GM19035 (cell line): Measurements from ENCODE around the gene C2CD5.
"Not testable (repeated sequence)": the region's sequence is repeated elsewhere in the genome, so short reads cannot be mapped to it uniquely, and the experiment has no call there.

ENCODE experiments used
- ATAC-seq: cut with Tn5 transposase; IDR thresholded peaks from one replicate; pipeline ENCODE4 v1.9.1; 2021; ENCODE audit not compliant: unreplicated experiment

Gene C2CD5

DNA sequence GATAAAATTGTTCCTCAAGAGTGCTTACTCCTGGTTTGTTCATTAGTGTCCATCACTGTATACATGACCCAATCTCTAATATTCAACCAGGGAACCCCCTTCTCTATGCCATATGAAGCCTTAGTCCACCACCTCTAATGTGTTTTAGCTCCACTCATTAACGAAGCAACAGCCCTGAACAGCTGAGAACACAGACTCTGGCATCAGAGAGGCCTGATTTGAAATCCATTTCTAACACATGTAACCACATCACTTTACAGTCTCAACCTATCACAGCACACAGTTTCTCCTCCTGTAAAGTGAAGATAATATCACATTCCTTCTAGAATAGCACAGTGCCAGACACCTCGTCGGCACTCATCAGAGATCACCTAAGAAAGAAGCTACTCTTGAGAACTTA is 64.3 kb downstream of the C2CD5 start:
- no peak for ATAC-seq

DNA sequence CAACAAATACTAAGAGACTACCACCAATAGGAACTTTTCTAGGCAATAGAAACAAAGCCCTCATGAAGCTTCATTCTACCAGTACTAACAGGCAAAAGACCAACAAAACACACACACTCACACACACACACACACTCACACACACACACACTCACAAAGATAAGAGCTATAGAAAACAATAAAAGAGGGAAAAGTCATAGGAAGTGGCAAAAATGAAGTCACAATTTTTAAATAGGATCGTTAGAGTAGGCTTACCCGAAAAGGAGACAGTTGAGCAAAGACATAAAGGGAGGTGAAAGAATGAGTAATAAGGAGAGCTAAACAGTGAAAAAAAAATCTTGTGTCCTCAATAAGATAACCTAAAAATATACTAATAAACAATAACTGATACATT is 66.5 kb downstream of the C2CD5 start:
- peak; percentile 54 for ATAC-seq

DNA sequence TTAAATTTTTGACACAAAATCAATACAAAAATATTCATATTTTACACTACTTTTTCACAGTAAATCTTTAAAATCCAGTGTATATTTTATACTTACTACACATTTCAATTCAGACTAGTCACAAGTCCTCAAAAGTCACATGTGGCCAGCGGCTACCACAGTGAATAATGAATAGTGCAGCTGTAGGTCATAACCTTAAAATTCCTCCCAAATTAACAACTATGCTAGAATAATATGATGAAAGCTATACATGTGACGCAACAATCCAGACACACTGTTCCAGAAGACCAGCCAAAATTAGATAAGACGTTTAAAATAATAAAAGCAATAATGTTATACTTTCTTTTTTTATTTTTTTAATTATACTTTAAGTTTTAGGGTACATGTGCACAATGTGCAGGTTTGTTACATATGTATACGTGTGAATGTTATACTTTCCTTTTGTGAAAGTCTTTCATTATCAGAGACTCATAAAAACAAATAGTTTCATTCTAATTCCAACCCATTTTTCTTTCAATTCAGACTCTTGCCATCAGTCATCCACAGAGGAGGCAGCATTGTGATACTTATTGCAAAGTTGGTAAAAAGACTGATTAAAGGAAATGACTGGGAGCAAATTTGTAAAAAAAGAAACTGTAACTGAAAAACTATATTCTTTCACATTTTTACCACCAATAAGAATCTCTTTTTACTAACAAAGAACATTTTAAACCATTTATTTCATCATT is 67.0 kb downstream of the C2CD5 start:
- no peak for ATAC-seq

DNA sequence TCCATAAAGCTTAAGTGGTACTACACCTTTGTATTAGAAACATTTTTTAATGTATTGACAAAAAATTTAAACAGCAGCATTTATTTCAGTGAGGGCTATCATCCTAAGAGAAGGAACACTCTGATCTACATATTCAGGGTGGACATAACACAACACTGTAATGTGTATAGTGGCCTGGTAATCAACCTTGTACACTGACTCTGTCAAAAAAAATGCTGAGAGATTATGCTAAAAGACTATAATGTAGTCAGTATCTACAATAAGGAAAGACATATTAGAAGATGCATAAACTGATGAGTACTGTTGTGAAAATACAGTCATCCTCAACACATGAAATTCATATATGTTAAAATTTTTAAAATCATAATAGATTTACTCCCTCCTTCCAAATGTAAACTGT is 68.2 kb downstream of the C2CD5 start:
- no peak for ATAC-seq

DNA sequence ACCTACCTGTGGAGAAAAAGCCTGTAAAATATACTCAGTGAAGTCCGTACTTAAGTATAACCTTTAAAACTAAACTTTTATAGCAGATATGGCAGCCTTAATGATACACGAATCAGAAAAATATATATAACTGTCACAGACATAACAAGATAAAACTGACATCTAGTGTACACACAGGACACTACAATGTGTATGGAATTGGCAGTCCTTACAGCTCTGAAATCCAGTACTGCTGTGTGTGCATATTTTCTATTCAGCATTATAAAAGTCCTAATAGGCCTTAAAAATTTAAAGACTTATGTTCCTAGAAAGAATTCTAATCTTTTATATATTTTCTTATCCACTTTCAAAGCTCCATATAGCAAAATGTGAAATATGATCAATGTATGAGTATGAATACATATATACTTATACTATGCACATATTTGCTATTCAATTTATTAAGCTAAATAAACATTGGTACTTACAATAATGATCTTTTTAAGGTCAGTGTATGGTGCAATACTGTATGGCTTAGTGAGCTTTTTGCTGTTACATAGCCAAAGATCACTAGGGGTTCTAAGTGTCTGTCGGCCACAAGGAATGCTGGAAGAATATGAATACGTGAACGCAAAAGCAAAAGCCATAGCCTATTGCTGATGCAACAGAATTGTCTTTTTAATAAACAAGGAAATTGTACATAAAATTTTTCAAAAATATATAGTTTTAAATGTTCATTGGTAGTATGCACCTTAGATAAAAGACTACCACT is 69.2 kb downstream of the C2CD5 start:
- ATAC-seq, result no peak

DNA sequence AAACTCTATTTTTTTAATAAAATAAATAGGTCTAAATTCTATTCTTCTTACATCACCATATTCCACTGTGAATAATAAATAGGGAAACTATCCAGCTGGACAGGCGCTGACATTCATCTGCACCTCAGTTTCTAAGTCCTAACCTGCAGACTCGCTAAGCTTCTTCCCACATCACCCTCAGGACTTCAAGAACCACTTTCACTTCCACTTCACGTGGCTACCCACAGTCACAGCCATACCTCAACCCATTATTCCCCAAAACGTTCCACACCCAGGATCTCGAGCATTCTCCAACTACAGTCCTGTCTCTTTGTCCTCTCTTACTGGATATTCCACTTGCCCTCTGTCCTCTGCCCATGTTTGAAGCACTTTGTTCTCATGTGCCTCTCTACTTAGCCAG is 71.1 kb downstream of the C2CD5 start:
- peak; percentile 53 for ATAC-seq

DNA sequence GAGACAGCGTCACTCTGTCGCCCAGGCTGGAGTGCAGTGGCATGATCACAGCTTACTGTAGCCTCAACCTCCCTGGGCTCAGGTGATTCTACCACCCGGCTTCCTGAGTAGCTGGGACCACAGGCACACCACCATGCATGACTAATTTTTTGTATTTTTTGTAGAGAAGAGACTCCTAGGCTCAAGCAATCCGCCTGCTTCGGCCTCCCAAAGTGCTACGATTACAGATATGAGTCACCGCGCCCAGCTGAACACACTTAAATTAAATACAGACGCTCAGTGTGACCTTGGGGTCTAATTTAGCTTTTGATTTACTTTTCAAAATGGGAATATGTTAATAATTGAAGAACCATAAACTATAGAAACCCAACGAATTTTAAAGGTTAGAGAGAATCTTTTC is 77.2 kb downstream of the C2CD5 start:
- no peak for ATAC-seq

DNA sequence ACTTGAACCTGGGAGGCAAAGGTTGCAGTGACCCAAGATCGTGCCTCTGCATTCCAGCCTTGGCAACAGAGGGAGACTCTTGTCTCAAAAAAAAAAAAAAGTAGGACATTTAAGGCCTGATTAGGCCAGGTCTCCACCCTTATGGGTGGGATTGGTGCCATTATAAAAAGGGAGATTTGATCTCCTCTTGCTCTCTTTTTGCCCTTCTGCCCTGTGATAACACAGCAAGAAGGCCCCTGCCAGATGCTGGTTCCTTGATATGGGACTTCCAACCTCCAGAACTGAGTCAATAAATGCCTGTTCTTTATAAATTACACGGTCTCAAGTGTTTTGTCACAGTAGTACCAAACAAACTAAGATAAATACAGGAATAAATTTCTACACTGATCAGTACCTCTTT is 81.0 kb downstream of the C2CD5 start:
- ATAC-seq, result no peak

DNA sequence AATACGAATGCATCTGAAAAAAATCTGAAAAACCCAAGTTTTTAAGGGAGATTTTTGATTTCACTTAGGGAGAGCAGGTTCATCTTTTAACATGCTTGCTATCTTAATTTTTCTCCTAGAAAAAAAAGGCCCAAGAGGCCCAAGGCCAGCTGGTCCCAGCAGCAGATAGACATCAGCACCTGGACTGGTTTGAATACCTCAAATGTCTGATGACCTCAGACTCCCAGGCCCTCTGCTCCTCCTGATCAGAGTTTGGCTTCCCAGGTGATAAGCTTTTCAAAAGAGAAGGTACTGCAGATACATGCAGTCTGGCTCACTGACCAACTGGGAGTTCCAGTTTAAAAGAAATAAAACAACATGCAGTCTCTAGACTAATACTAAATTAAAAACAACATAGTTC is 82.6 kb downstream of the C2CD5 start:
- no peak for ATAC-seq

DNA sequence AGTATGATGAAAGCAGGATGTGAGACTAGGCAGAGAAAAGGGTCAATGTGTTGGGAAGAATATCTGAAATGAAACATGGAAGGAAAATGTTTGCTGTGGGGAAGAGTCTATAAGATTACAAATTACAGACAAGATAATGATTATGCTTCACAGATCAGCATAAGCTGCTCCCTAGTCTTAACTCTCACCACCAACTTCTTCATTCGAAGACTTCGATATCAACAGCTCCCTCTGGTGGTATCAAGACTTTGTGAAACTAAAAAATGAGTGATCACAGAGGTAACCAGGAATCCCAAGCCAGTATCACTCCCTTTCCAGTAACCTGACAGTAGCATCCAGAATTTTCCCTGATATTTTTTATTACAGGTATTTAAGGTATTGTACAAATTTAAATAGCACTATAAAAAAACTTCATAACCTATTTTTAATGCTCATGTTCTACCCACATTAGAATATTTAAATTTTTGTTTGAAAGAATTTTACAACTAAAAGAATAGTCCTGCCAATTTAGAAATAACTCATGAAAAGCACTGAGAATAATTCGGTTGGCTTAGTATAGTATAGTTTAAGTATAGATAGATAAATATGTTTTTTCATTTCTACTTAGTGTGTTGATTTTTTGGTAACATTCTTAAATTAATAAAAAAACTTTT is 84.4 kb downstream of the C2CD5 start:
- ATAC-seq, result no peak

DNA sequence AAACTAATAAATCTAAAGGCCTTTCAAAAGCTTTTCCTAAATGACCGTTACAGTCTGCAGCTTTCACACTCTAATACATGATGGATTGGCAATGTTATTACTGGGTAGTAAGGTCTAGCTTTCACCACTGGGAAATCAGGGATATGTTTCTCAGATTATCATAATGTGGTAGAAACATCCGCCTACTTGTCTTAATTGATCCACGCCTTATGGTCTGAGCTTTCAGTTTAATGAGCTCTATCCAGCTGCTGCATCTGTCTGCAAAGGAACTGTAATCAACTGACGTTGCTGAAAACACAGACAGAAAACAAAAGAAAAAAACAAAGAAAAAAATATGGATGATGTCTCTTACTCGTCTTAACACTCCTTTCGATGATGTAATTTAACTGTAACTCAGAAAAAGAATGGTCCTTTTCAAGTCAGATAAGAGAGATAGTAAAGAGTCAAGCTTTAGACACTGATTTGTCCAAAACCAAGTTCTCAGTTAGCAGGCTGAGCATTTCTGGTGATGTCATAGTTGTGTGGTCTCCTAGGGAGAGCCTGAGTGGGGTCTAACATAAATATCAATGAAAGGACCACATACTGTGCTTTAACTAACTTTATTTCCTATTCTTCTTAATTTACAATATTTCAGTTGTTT is 85.9 kb downstream of the C2CD5 start:
- no peak for ATAC-seq

DNA sequence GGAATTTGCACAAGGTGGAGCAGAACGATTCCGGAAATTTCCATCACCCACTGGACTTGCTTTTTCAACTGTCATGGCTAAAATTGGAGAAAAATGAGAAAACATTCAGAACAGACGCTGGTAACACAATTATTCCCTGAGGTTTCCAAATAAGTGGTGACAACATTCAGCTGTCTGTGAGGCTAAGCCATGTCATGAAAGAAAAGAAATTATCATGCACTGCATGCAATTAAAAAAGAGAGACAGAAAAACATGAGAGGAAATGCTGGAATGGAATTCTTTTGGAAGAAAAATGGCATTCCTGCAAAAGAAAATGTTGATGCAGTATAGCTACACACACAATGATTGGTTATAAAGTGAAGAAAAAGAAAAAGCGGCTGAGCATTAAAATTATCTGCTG is 87.3 kb downstream of the C2CD5 start:
- ATAC-seq, result no peak

DNA sequence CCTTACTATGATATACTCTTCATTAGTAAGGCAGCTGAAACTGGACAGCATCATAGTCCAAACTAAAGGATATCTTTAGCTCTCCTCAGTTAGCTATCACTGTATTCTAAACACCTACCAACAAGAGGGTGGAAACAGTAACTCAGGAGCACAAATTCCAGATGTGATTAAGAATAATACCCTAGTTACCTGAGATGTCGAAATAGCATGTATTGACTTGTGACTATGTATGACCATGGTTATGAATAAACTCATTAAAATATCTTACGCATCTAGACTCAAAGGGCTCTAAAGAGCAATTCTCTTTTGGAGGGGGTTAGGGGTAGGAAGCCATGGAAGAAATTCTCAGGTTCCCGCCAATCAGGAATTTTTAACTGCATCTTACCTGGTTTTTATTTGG is 90.8 kb downstream of the C2CD5 start:
- ATAC-seq, result no peak

DNA sequence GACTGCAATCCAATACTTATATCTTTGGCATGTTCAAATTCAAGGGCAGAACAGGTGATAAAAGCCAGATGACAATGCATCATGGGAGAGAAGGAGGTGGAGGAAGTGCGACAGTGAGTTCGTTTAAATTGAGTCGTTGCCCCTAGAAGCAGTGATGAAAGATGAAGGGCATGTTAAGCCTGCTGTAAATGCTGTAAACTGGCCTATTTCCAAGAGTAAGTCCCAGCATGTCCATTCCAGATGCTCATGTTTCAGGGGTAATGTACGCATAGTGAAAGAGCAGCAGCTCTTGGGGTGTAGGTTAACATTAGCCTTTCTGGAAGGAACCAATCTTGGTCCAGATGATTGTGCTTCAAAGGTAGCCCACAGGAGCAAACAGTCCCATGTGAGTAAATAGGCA is 97.1 kb downstream of the C2CD5 start:
- no peak for ATAC-seq

DNA sequence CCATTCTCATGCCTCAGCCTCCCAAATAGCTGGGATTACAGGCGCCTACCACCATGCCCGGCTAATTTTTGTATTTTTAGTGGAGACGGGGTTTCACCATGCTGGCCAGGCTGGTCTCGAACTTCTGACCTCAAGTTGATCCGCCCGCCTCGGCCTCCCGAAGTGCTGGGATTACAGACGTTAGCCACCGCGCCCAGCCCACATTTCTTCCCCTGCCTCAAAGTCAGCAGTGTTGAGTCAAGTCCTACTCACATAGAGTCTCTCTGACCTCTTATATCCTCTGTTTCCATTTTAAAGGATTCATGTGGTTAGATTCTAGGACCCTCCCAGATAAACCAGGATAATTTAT is 100.1 kb downstream of the C2CD5 start:
- not testable (repeated sequence) for ATAC-seq

DNA sequence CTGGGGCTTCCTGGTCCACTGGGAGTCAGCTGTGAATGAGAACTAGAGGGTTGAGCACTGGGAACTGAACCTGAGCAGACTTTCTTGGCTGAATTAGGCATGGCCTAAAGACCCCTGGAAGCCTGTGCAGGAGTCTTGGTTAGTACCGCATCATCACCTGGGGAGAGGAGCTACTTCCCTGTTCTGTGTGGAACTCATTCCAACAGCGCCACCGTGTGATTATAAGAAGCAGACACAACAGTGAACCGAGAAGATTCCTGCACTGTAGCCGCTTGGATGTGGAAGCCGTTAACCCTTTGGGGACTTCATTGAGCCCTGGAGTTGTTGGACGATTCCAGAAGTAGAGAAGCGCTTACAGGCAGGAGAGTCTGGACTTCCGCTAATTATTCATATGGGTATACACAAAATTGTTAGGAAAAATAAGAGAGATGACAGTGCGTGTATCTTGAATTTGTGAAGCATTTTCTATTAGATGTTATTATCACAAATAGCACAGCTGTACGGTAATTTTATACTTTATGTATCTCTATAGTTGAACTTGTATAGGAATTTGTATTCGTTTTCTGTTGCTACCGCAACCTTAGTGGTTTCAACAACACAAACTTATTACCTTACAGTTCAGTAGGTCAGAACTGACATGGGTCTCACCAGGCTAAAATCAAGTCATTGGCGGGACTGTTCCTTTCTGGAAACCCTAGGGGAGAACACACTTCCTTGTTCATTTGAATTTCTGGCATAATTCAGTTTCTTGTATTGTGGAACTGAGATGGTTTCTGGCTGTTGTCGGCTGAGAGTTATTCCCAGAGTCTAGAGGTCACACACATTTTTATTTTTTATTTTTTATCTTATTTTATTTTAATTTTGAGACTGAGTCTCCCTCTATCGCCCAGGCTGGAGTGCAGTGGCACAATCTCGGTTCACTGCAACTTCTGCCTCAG is 100.7 kb downstream of the C2CD5 start:
- peak; percentile 100 for ATAC-seq

DNA sequence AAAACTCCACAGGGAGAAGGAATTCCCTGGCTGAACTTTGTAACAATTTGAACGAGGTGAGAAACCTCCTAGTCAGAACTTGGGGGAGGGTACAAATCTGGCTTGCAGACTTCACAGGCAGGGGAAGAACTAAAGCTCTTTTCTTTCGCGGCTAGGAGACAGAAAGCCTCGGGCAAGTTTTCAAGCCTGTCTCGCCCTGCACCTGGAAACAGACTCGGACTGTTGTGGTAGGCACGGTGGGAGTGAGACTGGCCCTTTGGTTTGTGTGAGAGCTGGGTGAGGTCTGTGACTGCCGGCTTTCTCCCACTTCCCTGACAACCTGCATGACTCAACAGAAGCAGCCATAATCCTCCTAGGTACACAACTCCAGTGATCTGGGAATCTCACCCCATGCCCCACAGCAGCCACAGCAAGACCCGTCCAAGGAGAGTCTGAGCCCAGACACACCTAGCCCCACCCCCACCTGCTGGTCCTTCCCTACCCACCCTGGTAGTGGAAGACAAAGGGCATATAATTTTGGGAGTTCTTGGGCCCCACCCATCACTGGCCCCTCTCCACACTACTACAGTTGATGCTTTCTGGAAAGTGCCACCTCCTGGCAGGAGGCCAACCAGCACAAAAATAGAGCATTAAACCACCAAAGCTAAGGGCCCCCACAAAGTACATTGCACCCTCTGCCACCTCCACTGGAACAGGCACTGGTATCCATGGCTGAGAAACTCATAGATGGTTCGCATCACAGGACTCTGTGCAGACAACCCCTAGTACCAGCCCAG is 107.1 kb downstream of the C2CD5 start:
- no peak for ATAC-seq

DNA sequence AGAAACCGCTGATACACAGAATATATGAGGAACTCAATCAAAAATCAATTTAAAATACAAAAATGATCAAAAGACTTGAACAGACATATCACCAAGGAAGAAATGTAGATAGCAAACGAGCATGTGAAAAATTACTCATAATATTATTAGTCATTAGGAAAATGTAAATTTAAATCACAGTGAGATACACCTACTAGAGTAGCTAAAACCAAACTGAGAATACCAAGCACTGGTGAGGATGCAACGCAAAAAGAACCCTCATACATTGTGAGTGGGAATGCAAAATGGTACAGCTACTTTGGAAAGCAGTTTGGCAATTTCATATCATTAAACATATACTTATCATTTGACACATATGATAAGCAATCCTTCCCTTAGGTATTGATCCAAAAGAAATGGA is 108.8 kb downstream of the C2CD5 start:
- ATAC-seq, result no peak

DNA sequence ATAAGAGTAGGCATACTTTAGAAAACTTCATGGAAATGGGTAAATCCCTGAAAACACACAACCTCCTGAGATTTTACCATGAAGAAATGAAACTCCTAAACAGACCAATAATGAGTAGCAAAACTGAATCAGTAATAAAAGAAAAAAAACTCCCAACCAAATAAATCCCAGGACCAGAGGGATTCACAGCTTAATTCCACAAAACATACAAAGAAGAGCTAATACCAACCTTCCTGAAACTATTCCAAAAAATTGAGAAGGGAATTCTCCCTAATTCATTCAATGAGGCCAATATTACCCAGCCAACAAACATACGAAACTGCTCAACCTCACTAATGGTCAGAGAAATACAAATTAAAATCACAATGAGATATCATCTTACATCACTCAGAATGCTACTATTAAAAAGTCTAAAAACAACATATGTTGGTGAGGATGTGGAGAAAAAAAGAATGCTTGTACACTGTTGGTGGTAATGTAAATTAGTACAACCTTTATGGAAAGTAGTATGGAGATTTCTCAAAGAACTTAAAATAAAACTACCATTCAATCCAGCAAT is 112.6 kb downstream of the C2CD5 start:
- no peak for ATAC-seq

DNA sequence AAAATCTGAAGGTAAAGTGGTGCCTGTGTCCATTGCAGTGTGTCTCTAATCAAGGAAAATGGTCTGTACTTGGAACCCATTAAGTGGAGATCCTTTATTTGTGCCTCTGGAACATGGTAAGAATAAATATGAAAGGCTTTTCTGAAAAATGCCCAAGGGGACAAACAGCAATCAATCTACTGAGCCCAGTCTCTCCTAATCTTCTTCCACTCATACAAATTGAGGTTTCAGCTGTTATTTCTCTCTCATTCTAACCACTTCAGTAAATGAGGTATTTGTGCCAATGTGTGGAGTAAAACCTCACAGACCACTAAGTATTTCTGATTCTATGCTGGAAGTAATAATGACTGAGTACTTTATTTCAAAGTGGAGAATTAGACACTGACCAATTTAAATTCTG is 127.5 kb downstream of the C2CD5 start:
- ATAC-seq, result no peak
